IPS DF 6.9 (cell line): ENCODE data around the gene ACP5.
A peak's percentile ranks its signal among the peaks of the same experiment; 100 is the strongest.
"Not testable (repeated sequence)": the region's sequence is repeated elsewhere in the genome, so short reads cannot be mapped to it uniquely, and the experiment has no call there.

ENCODE experiments used
- DNase-seq: peaks from one replicate; pipeline ENCODE4 v3.0.0-alpha.2; 2013; ENCODE audit warnings: low read depth, low spot score
- H3K27ac ChIP-seq: one replicate; pipeline ENCODE4 v1.5.1; 2013; ENCODE audit warnings: low read length, control low read depth
- H3K27me3 ChIP-seq: 2 replicates; pipeline ENCODE4 v1.6.1; 2013; ENCODE audit warnings: mild to moderate bottlenecking, low read length; ENCODE audit not compliant: control insufficient read depth, insufficient read depth
- H3K36me3 ChIP-seq: 2 replicates; pipeline ENCODE4 v1.6.1; 2013; ENCODE audit warnings: low read length; ENCODE audit not compliant: control insufficient read depth, insufficient read depth
- H3K4me1 ChIP-seq: 2 replicates; pipeline ENCODE4 v1.6.1; 2013; ENCODE audit warnings: low read length; ENCODE audit not compliant: control insufficient read depth, insufficient read depth
- H3K4me3 ChIP-seq: 2 replicates; pipeline ENCODE4 v1.5.1; 2013; ENCODE audit warnings: mild to moderate bottlenecking, low read length
- H3K9me3 ChIP-seq: 2 replicates; pipeline ENCODE4 v1.6.1; 2013; ENCODE audit warnings: low read length, inconsistent platforms; ENCODE audit not compliant: control insufficient read depth, insufficient read depth
- WGBS: extraction: QIAGEN DNeasy Blood & Tissue Kit; methylation state at CpG from one replicate; pipeline ENCODE4 v1.1.7; 2013; ENCODE audit warnings: mixed read lengths, missing lambda C conversion rate; ENCODE audit not compliant: insufficient read length, insufficient coverage; 5-methylcytosine and 5-hydroxymethylcytosine counted together

The ACP5 gene

GRCh38 chr19:11577451-11578257, at the start of gene ACP5:
Gene ACP5 (minus strand): TSS chr19:11577645. CDS start chr19:11577317, 328 bp downstream.
- Histone ChIP-seq H3K4me1 (peaks cover 2% of the 10 kb centered on the region; the same call in 1 of the 2 replicates), H3K27me3 (no peaks in the 10 kb centered on the region), H3K4me3 (peak within 1 kb of the TSS; percentile 48; the same call in 1 of the 2 replicates), H3K9me3 (no peaks in the 10 kb centered on the region), H3K36me3 (no peaks in the 10 kb centered on the region; the same call in 1 of the 2 replicates), H3K27ac (no peak within 1 kb of the TSS)
- DNase-seq, result no peak
- no CpG with 5 or more reads among the region's 18 CpGs for WGBS

GRCh38 chr19:11626252-11626651, 48.8 kb upstream of the ACP5 start:
- Histone ChIP-seq H3K4me1 (0 out of 2 replicates have a peak, but pooled peaks cover 1% of the 10 kb centered on the region), H3K27me3 (no peaks in the 10 kb centered on the region), H3K9me3 (no peaks in the 10 kb centered on the region), H3K27ac (no peak overlapping the region), H3K36me3 (no peaks in the 10 kb centered on the region), H3K4me3 (no peak overlapping the region)
- DNase-seq, result no peak
- WGBS, result no CpG with 5 or more reads among the region's 15 CpGs

GRCh38 chr19:11624069-11624463, 46.6 kb upstream of the ACP5 start:
- Histone ChIP-seq H3K4me1 (0 out of 2 replicates have a peak, but pooled peaks cover 1% of the 10 kb centered on the region), H3K9me3 (no peaks in the 10 kb centered on the region), H3K4me3 (no peak overlapping the region), H3K36me3 (peaks cover 2% of the 10 kb centered on the region; the same call in 1 of the 2 replicates), H3K27me3 (no peaks in the 10 kb centered on the region), H3K27ac (no peak overlapping the region)
- no peak for DNase-seq
- WGBS, result no CpG with 5 or more reads among the region's 4 CpGs

GRCh38 chr19:11622401-11622800, 45.0 kb upstream of the ACP5 start:
- not testable (repeated sequence) for H3K36me3 ChIP-seq, H3K27ac ChIP-seq, H3K4me3 ChIP-seq, H3K4me1 ChIP-seq, H3K27me3 ChIP-seq, DNase-seq, H3K9me3 ChIP-seq
- WGBS, result no CpG with 5 or more reads among the region's 3 CpGs

- peaks cover 18% of the 10 kb centered on the region for H3K36me3 ChIP-seq
- H3K27ac ChIP-seq, result no peak overlapping the region
- no peaks in the 10 kb centered on the region for H3K27me3 ChIP-seq
- no peak overlapping the region for H3K4me3 ChIP-seq
- H3K9me3 ChIP-seq, result peaks cover 7% of the 10 kb centered on the region
- DNase-seq, result no peak
- no CpG with 5 or more reads among the region's 4 CpGs for WGBS
- H3K4me1 ChIP-seq, result 0 out of 2 replicates have a peak, but pooled peaks cover 1% of the 10 kb centered on the region
These were observed 43.1 kb upstream of the ACP5 start for GRCh38 chr19:11620553-11620952.

GRCh38 chr19:11617180-11618062, 40.0 kb upstream of the ACP5 start:
- Histone ChIP-seq H3K36me3 (peaks cover 18% of the 10 kb centered on the region), H3K4me1 (no peaks in the 10 kb centered on the region), H3K9me3 (peaks cover 7% of the 10 kb centered on the region), H3K4me3 (no peak overlapping the region), H3K27me3 (no peaks in the 10 kb centered on the region), H3K27ac (no peak overlapping the region)
- no CpG with 5 or more reads among the region's 19 CpGs for WGBS
- no peak for DNase-seq

- H3K27me3 ChIP-seq, result no peaks in the 10 kb centered on the region
- no peak for DNase-seq
- H3K4me1 ChIP-seq, result no peaks in the 10 kb centered on the region
- H3K9me3 ChIP-seq, result peaks cover 7% of the 10 kb centered on the region
- no peak overlapping the region for H3K27ac ChIP-seq
- no CpG with 5 or more reads among the region's 5 CpGs for WGBS
- no peak overlapping the region for H3K4me3 ChIP-seq
- peaks cover 14% of the 10 kb centered on the region for H3K36me3 ChIP-seq
These were observed 35.5 kb upstream of the ACP5 start for GRCh38 chr19:11612816-11613511.

- no peaks in the 10 kb centered on the region for H3K27me3 ChIP-seq
- WGBS, result no CpG with 5 or more reads among the region's 1 CpG
- peaks cover 6% of the 10 kb centered on the region for H3K36me3 ChIP-seq
- H3K4me1 ChIP-seq, result no peaks in the 10 kb centered on the region
- no peak overlapping the region for H3K27ac ChIP-seq
- no peak overlapping the region for H3K4me3 ChIP-seq
- 0 out of 2 replicates have a peak, but pooled peaks cover 2% of the 10 kb centered on the region for H3K9me3 ChIP-seq
- no peak for DNase-seq
These were observed 34.3 kb upstream of the ACP5 start for GRCh38 chr19:11611730-11612129.

GRCh38 chr19:11606484-11606883, 29.0 kb upstream of the ACP5 start:
- no peak overlapping the region for H3K27ac ChIP-seq
- H3K4me3 ChIP-seq, result no peak overlapping the region
- peaks cover 4% of the 10 kb centered on the region; the same call in 1 of the 2 replicates for H3K36me3 ChIP-seq
- H3K4me1 ChIP-seq, result 0 out of 2 replicates have a peak, but pooled peaks cover 1% of the 10 kb centered on the region
- no peak for DNase-seq
- H3K27me3 ChIP-seq, result no peaks in the 10 kb centered on the region
- no peaks in the 10 kb centered on the region for H3K9me3 ChIP-seq
- WGBS, result no CpG with 5 or more reads among the region's 8 CpGs

- not testable (repeated sequence) for H3K9me3 ChIP-seq, DNase-seq, H3K4me1 ChIP-seq, H3K27ac ChIP-seq, H3K4me3 ChIP-seq, H3K36me3 ChIP-seq, H3K27me3 ChIP-seq
- WGBS, result no CpG with 5 or more reads among the region's 8 CpGs
These were observed 22.3 kb upstream of the ACP5 start for GRCh38 chr19:11599704-11600103.
